CD4-positive, alpha-beta T cell (primary cell): Measurements from ENCODE around the gene FAM181A. TPM values are rescaled to one million over a fixed set of nuclear protein-coding genes. Genes with fewer than 3 reads are reported as not detected.
A peak's percentile ranks its signal among the peaks of the same experiment; 100 is the strongest.

ENCODE experiments used
- ATAC-seq: fragments of 200-7000 bp; cut with Tn5 transposase; one replicate; pipeline ENCODE4 v1.10.0; 2022; ENCODE audit warnings: mild to moderate bottlenecking; ENCODE audit not compliant: poor library complexity
- CTCF ChIA-PET: fragments of 350-600 bp; sonication (Branson Sonifier 250); formaldehyde crosslinking; loops from one replicate; lab custom pipeline; 2021; ENCODE audit warnings: antibody characterized with exemption, inconsistent platforms; lab: Charles Lee
- POLR2A ChIA-PET: fragments of 350-600 bp; sonication (Branson Sonifier 250); formaldehyde crosslinking; loops from one replicate; lab custom pipeline; 2021; ENCODE audit warnings: antibody characterized with exemption, inconsistent platforms; lab: Charles Lee
- DNase-seq, 14 experiments: peaks; one replicate each; pipeline ENCODE4 v3.0.0-alpha.2; 2013 to 2020; ENCODE audit warnings: mixed read lengths in 2 of 14
- H3K27ac ChIP-seq, 2 donors: one replicate each; pipeline versions ENCODE4 v1.5.1 to v1.7.0; 2013; ENCODE audit warnings: low read length in 2 of 2, low read depth in 1 of 2, mild to moderate bottlenecking in 1 of 2
- H3K27me3 ChIP-seq, 2 experiments: 1 replicate in 1 of 2; 2 replicates in 1 of 2; pipeline versions ENCODE4 v1.6.1 to v1.7.0; 2013; ENCODE audit warnings: low read length in 2 of 2, control low read depth in 1 of 2, mild to moderate bottlenecking in 1 of 2, moderate library complexity in 1 of 2; ENCODE audit not compliant: insufficient read depth in 2 of 2, control insufficient read depth in 1 of 2
- H3K36me3 ChIP-seq: one replicate; pipeline ENCODE4 v1.6.1; 2013; ENCODE audit warnings: low read length, control low read depth; ENCODE audit not compliant: insufficient read depth
- H3K4me1 ChIP-seq: one replicate; pipeline ENCODE4 v1.6.1; 2013; ENCODE audit warnings: low read length, control low read depth; ENCODE audit not compliant: insufficient read depth
- H3K4me3 ChIP-seq: one replicate; pipeline ENCODE4 v1.5.1; 2013; ENCODE audit warnings: mild to moderate bottlenecking, low read length, moderate library complexity
- H3K9me3 ChIP-seq, 2 experiments: 1 replicate in 1 of 2; 2 replicates in 1 of 2; pipeline versions ENCODE4 v1.6.1 to v1.7.0; 2013; ENCODE audit warnings: low read length in 2 of 2, mild to moderate bottlenecking in 2 of 2, control low read depth in 1 of 2, moderate library complexity in 1 of 2; ENCODE audit not compliant: control insufficient read depth in 1 of 2, insufficient read depth in 1 of 2
- H3K27ac Mint-ChIP-seq: one replicate; pipeline ENCODE4 v1.8.0; 2020; ENCODE audit warnings: mixed read lengths
- H3K27me3 Mint-ChIP-seq: one replicate; pipeline ENCODE4 v1.8.0; 2021; ENCODE audit warnings: mixed read lengths
- H3K36me3 Mint-ChIP-seq: one replicate; pipeline ENCODE4 v1.8.0; 2021; ENCODE audit warnings: low read depth, mixed read lengths
- H3K4me1 Mint-ChIP-seq: one replicate; pipeline ENCODE4 v1.8.0; 2021; ENCODE audit warnings: low read depth, mixed read lengths
- H3K4me3 Mint-ChIP-seq: one replicate; pipeline ENCODE4 v1.8.0; 2020; ENCODE audit warnings: mild to moderate bottlenecking, mixed read lengths
- H3K9me3 Mint-ChIP-seq: one replicate; pipeline ENCODE4 v1.8.0; 2020; ENCODE audit warnings: mixed read lengths
- intact Hi-C, 2 experiments: fragments of 100-400 bp; cut with DNase I in 1 of 2; cut with micrococcal nuclease in 1 of 2; formaldehyde crosslinking; loops; one replicate each; pipeline versions ENCODE4 v1.15.1 to v1.9.0; 2023 to 2025; cut with DNase I, micrococcal nuclease
- total RNA-seq, 174 experiments: library from RNA in 2 of 174; stranded (reverse) in 2 of 174; gene quantifications; one replicate each; pipeline ENCODE4 v1.2.3 and lab custom pipeline; 2021 to 2026
- TF ChIP-seq, protein P1 (sequence below): fragments of 200-600 bp; IDR thresholded peaks from one replicate; pipeline ENCODE4 v1.8.0; 2022; ENCODE audit warnings: antibody characterized with exemption, mild to moderate bottlenecking

Gene FAM181A
- total RNA-seq, 2 experiments from 2014 or later: not detected

DNA sequence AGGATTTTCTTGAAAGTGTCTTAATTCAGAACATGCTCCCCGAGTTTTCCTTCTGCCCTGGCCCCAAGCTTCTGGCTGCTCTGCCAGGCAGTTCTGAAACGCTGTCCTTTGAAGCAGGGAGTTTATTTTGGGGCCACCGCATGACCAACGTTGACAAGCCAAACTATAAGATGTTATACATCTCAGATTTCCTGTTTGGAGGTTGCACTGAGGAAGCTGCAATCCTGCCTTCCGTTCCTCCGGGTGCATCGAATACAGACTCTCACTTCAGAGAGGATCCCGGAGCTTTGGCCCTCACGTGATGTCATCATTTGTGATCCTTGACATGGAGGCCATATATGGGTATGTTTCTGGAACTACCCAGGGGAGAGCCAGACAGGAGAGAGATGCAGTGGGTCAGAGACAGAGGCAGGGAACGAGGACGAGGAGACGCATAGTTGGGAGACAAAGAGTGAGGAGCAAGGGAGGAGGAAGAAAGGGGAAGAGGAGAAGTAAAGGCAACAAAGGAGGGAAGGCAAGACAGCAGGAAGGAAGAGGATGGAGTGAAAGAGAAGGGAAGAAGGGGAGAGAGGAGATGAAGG lies 49.4 kb downstream of the FAM181A start, which contains the start of gene ASB2:
ASB2 (minus strand) TSS at position 94 of the 581 bp plus-strand sequence. CDS start 12,031 bp downstream, outside the sequence.
- ChIA-PET POLR2A (interaction anchor here (0.8 to 1.8 kb wide), 6 partner anchors 10 to 37 kb away, joined by 3 to 6 read pairs (median 4); no protein-coding TSS in a partner anchor), CTCF (interaction anchor here (10.3 kb wide), 1 partner anchor 35 kb away, joined by 163 read pairs; no protein-coding TSS in a partner anchor)
- H3K27me3 ChIP-seq: no peaks in the 10 kb centered on the region
- Mint-ChIP-seq H3K9me3 (peaks cover 7% of the 10 kb centered on the region), H3K36me3 (peaks cover 9% of the 10 kb centered on the region), H3K4me3 (peak within 1 kb of the TSS; percentile 8), H3K27ac (peak within 1 kb of the TSS; percentile 84), H3K4me1 (peaks cover 63% of the 10 kb centered on the region), H3K27me3 (no peaks in the 10 kb centered on the region)
- H3K27ac ChIP-seq: no peak within 1 kb of the TSS
- H3K4me3 ChIP-seq: peak within 1 kb of the TSS; percentile 17
- ATAC-seq (no peak), DNase-seq (peak in 2 of 14 experiments; percentile 27 to 40)
- H3K9me3 ChIP-seq: peaks cover 12 to 19% of the 10 kb centered on the region in 2 experiments
- peaks cover 88% of the 10 kb centered on the region for H3K4me1 ChIP-seq
- H3K36me3 ChIP-seq: no peaks in the 10 kb centered on the region
- TF ChIP-seq, protein P1, sequence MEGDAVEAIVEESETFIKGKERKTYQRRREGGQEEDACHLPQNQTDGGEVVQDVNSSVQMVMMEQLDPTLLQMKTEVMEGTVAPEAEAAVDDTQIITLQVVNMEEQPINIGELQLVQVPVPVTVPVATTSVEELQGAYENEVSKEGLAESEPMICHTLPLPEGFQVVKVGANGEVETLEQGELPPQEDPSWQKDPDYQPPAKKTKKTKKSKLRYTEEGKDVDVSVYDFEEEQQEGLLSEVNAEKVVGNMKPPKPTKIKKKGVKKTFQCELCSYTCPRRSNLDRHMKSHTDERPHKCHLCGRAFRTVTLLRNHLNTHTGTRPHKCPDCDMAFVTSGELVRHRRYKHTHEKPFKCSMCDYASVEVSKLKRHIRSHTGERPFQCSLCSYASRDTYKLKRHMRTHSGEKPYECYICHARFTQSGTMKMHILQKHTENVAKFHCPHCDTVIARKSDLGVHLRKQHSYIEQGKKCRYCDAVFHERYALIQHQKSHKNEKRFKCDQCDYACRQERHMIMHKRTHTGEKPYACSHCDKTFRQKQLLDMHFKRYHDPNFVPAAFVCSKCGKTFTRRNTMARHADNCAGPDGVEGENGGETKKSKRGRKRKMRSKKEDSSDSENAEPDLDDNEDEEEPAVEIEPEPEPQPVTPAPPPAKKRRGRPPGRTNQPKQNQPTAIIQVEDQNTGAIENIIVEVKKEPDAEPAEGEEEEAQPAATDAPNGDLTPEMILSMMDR: no peak
- intact Hi-C loops: loop anchor here in 1 of 2 experiments (2.0 kb wide), 1 partner anchor 16 kb away; no protein-coding TSS in a partner anchor

DNA sequence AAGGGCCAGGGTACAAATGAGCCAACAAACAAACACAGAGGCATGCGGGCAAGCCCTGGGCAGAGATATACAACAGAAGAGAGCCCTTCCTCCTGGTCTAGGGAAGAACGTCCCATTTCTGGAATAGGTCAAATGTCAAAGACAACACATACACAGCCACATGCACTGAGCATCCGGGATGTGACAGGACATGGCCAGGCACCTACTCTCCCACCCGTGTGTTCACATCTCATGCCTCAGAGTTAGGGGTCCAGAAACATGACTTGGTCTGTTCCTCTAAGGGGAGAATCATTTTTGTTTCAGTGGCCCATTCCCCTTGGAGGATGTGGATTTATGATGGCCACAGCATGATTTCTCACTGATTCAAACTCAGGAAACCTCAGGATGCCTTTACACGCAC lies 50.0 kb downstream of the FAM181A start:
- Histone ChIP-seq H3K4me1 (peaks cover 84% of the 10 kb centered on the region), H3K9me3 (peaks cover 12 to 19% of the 10 kb centered on the region in 2 experiments), H3K27me3 (no peaks in the 10 kb centered on the region), H3K27ac (no peak overlapping the region), H3K4me3 (no peak overlapping the region), H3K36me3 (no peaks in the 10 kb centered on the region)
- POLR2A ChIA-PET: interaction anchor here (0.8 to 2.6 kb wide), 11 partner anchors 10 to 104 kb away, joined by 3 to 77 read pairs (median 9); partner anchors contain the start of genes DDX24 and IFI27L1
- intact Hi-C loops: loop anchor here in 1 of 2 experiments (2.0 kb wide), 1 partner anchor 16 kb away; no protein-coding TSS in a partner anchor
- no peaks in the 10 kb centered on the region for H3K27me3 Mint-ChIP-seq
- H3K36me3 Mint-ChIP-seq: peaks cover 9% of the 10 kb centered on the region
- TF ChIP-seq, protein P1: no peak
- DNase-seq: no peak
- peak overlapping the region; percentile 84 for H3K27ac Mint-ChIP-seq
- H3K4me3 Mint-ChIP-seq: no peak overlapping the region
- CTCF ChIA-PET: interaction anchor here (0.7 to 10.3 kb wide), 2 partner anchors 36 to 203 kb away, joined by 3 to 163 read pairs; no protein-coding TSS in a partner anchor
- peaks cover 63% of the 10 kb centered on the region for H3K4me1 Mint-ChIP-seq
- ATAC-seq: no peak
- peaks cover 7% of the 10 kb centered on the region for H3K9me3 Mint-ChIP-seq

DNA sequence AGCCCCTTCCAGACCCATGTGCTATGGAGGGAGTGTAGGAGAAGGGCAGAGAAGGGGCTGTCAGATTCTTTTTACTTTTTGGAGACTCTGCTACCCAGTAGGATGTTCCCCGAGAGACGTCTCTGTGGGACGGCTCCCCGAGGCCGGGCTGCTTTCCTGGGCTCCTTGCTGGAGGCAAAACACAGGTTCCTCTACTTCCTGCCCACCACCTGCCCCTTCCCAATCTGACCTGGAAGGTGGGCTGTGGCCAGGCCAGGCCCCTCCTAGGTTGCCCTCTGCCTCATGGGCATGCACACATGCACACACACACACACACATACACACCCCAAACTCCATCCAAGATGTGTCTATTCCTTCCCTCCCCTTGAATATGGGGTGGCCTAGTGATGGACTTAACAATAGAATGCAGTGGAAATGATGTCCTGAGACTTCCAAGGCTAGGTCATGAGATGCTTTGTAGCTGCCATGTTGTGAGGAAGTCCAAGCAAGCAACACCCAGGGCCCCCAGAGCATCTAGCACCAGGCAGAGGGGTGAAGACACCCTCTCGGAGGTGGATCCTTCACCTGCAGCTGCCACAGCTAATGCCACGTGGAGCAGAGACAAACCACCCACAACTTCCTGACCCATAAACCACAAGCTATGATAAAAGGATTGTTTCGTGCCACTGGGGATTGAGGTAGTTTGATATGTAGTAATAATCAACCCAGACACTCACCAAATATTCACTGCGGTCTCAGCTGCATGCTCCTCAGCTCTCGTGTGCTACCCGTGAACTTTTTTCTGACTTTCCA lies 50.8 kb downstream of the FAM181A start:
- no peaks in the 10 kb centered on the region for H3K27me3 ChIP-seq
- H3K9me3 ChIP-seq: peaks cover 12 to 19% of the 10 kb centered on the region in 2 experiments
- peaks cover 80% of the 10 kb centered on the region for H3K4me1 ChIP-seq
- no peak overlapping the region for H3K4me3 ChIP-seq
- Mint-ChIP-seq H3K36me3 (peaks cover 9% of the 10 kb centered on the region), H3K4me3 (peak overlapping the region; percentile 69), H3K9me3 (peaks cover 7% of the 10 kb centered on the region), H3K27ac (peak overlapping the region; percentile 84), H3K27me3 (no peaks in the 10 kb centered on the region), H3K4me1 (peaks cover 60% of the 10 kb centered on the region)
- TF ChIP-seq, protein P1: no peak
- peak; percentile 89 for ATAC-seq
- POLR2A ChIA-PET: interaction anchor here (0.6 to 2.6 kb wide), 19 partner anchors 8 to 793 kb away, joined by 3 to 77 read pairs (median 5); partner anchors contain the start of genes CCDC197, DDX24, IFI27L1 and LYSET
- H3K27ac ChIP-seq: peak overlapping the region; percentile 21 to 34
- peak; percentile 46 to 93 (median 64) for DNase-seq
- H3K36me3 ChIP-seq: no peaks in the 10 kb centered on the region
- CTCF ChIA-PET: interaction anchor here (0.7 to 1.8 kb wide), 2 partner anchors 38 to 202 kb away, joined by 3 to 24 read pairs; no protein-coding TSS in a partner anchor
- intact Hi-C loops: loop anchor here (2.0 kb wide), 2 partner anchors 15 to 17 kb away; no protein-coding TSS in a partner anchor
